Posterior cingulate gyrus (tissue), 11 donors: ENCODE results near the gene ROBO1.

Experiments used
- DNase-seq, 10 donors: peaks; one replicate each; pipeline versions ENCODE4 v3.0.0 to v3.0.0-alpha.2; 2020 to 2021; ENCODE audit warnings: mixed read lengths in 3 of 10
- intact Hi-C: fragments of 100-400 bp; cut with DNase I; formaldehyde crosslinking; loops from one replicate; pipeline ENCODE4 v1.15.1; 2023

Gene ROBO1

DNA sequence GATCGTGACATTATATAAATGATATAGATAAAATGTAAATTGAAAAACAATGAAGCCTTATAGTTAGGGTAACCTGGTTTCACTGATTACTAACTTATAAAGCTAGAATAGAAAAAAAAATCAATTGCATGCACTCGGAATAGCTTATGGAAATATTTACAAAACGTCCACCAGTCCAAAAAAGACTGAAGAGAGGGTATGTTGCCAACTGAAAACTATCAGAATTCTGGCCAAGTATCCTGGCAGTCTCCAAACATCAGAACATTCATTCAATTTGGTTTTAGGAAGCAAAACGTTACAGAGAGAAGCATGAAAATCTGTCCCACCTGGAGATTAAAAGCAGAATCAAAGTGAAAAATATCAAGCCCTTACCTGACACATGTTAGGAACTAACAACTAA lies 892.4 kb downstream of the ROBO1 start:
- DNase-seq = no peak
- intact Hi-C loops = no loop called here

DNA sequence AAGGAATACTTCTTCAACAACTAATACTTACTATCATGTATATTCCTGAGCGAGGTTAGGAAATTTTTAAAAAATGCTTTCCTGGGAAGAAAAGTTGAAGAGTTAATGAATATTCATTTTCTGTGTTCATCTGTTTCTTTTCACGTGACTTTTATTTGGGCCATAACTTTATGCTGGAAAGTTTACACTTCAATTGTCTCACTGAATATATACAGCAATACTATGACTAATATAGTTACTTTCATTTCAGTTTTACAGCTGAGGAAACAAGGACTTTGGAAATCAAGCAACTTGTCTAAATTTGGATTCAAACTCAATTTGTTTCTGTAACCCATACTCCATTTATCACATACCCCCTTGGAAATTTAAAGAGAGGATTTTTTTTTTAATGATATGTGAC lies 894.2 kb downstream of the ROBO1 start:
- no peak for DNase-seq
- intact Hi-C loops = no loop called here

DNA sequence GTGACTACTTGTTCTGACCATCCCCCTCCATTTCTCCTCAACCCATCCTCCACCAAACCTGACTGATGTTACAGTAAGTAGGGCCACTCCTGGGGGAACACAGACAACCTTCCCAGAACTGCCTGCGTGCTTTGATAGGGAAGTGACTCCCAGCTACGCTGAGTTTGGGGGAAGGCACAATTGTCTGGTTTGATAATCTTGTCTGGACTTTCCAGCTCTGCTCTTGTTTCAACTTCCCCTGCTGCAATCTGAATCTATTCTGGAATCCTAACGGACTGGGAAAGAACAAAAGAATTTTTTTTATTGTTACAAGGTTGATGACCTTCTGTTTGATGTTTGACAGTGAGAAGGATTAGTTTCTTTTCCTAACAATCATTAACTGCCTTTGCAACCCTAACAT lies 895.6 kb downstream of the ROBO1 start:
- intact Hi-C loops = no loop called here
- no peak for DNase-seq

DNA sequence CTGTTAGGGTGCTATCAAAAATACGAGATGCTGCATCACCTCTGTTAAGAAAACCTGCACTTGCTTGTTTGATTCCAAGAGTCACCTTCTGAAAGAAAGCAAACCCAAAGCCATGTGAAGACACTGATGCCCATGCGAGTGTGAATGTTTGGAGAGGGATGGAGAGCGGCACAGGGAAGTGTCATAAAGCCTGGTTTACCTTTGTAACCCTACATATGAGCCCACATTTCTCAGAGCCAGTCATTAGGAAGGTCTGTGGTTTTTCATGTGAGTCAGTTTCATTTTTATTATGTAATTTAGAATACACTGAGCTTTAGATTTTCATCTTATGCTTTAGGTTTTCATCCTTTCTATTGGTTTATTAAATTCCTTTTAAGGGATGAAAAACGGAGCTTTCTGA lies 896.8 kb downstream of the ROBO1 start:
- intact Hi-C loops = no loop called here

DNA sequence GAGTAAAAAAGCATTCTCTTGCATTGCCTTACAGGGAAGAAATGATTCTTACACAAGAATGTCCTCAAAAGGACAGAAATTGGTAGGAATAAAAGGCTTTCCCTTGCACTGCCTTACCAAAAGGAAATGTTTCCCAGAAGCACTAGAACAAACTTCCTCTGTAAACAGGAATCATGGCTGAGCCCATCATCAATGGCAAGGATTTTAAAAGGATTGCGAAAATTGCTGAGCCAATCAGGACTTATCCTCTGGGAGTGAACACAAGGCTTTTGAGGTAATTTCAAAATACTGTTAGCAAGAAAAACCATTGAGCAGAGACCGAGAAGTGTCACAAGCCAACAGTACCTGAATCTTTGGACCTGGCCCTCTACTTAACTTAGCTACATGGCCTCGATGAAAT lies 897.3 kb downstream of the ROBO1 start:
- intact Hi-C loops = no loop called here

More for the DNA sequence above, 896.8 kb downstream of the ROBO1 start:
- DNase-seq = no peak

DNA sequence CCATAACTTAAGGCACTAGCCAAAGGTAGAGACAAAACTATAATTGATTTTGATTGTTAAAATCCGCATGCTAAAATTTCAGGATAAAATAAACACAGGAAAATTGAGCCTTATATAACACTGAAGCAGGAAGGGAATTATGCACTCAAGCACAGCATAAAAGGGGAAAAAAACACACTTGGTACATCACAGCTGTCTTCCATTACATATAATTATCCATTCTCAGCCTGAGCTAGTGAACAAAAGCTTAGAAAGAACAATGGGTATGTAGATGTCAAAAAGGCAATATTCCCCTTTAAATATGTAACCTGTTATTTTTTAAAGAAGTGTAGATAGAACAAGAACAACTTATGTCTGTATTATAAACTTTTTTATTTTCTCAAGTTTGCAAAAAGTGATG lies 899.2 kb downstream of the ROBO1 start:
- intact Hi-C loops = no loop called here
- no peak for DNase-seq

More for the DNA sequence above, 897.3 kb downstream of the ROBO1 start:
- DNase-seq = no peak

DNA sequence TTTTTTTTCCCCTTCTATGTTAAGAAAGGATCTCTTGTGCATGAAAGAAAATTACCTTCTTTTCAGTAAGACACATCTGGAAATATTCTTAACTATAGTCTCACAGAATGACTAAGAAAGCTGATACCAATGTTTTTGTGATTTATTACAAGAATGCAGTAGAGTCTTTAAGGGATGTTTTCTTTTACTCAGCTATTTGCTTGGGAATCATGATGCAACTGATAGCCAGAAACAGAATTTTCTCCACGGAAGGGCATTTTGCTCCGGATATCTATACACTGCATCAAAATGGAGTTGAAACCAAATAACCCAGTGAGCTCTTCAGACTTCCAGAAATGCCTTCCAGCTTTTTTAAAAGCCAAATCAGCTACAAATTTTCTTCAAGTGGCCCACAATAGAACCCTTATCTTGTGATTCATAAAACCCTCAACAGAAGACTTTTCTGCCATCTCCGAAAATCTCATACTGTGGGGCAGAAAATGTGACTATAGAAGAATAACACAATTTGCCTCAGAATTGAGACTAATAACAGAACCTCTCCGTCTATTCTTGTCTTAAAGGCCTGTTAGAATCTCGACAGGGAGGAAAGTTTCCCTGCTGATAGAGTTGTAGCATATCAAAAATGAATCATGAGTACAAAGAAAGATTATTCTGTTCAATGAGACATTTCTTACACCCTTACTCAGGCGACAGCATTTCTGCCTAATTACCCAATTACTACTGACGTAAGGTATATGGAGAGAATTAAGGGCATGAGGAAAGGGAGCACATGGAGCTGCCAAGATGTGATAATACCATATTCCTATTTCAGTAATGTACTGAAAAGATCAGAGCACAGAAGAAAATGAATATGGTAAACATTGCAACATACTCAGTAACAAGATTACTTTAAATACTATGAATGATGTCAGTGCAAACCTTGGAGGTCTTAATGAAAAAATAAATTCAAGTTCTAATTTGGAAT lies 900.1 kb downstream of the ROBO1 start:
- intact Hi-C loops = no loop called here
- no peak for DNase-seq

DNA sequence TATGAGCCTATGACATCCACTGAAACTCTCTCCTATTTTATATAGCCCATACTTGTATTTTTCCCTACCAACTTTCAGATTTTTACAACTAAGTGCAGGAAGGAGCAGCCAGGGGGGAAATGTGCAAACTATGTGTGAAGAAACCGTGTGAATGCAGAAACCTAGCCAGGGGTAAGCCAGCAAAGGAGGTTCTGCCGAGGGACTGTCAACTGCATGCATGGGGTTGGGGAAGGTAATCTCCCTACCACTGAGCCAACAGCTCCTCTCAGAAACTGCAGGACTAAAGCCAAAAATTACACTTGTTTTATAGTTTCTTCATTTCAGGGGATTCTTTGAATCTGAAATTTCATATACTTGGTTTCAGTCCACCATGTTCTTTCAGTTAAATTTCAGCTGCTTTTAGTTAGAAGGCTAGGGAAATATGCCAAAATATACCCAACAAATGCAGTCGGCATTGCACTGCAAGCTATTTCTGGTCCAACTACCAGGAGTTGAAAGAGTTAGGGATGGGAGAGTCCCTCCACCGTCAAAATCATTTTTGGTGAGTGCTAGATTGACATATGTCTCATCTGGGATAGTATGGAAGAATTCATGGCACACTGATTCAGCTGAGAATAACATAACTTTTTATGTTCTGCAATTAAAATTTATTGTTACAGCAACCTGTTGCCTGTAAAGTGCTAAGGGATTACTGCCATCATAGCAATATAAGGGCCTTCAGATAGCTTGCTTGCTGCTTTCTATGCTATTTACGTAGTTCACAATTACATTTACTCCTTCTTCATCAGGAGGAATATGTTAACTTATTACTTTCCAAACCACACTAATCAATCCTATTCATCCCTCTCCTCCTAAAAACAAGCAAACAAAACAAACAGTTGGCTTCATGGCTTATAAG lies 904.2 kb downstream of the ROBO1 start:
- intact Hi-C loops = no loop called here
- DNase-seq = no peak

DNA sequence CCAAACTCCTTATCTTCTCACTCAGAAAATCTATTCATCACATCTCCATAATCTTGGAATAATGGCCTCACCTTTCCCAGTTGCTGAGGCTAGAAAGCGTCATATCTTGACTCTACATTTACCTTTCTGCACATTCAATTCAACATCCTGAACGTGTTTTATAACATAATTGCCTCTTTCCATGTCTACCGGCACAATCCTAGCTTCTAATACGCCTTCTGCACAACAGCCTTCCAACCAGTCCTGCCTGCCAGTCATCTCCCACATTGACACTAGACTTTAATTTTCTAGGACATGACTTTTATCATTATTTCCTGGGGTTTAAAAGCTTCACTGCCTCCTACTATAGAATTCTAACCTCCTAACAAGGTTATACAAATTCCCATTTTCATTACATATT lies 906.6 kb downstream of the ROBO1 start:
- DNase-seq = no peak
- intact Hi-C loops = no loop called here

DNA sequence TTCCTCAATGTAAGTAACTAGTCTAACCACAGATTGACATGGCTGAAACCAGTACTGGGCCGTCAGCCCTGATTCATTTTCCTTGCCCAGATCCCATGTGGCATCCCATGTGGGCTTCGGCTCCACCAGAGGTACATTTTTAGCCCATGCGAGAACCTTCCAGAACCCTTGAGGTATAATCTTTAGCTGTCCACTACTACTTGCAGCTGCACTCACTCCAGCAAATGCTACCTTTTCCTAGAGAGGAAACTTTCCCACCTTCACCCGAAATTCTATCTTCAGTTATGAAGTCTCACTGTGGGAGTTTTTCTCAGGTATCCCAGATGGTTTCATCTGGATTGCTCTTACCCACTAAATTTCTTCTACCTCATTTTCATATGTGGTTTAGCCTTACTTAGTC lies 907.2 kb downstream of the ROBO1 start:
- no peak for DNase-seq
- intact Hi-C loops = no loop called here

DNA sequence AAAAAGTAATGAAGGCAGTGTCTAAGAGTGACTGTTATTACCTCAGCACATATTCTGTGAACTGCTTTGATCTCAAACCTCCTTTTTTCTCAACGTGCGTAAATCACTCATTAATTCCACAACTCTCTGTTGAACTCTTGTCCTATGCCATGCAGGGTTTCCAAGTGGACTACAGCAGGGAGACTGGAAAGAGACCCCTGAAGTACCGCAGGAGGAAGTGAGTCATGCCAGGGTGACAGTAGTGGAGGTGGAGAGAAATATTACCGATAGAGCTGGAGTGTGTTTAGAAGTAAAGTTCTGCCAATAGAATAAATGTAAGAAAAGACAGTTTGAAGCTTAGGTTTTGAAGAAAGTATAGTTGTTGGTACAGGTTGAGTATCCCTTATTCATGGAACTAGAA lies 908.9 kb downstream of the ROBO1 start:
- intact Hi-C loops = no loop called here
- no peak for DNase-seq

DNA sequence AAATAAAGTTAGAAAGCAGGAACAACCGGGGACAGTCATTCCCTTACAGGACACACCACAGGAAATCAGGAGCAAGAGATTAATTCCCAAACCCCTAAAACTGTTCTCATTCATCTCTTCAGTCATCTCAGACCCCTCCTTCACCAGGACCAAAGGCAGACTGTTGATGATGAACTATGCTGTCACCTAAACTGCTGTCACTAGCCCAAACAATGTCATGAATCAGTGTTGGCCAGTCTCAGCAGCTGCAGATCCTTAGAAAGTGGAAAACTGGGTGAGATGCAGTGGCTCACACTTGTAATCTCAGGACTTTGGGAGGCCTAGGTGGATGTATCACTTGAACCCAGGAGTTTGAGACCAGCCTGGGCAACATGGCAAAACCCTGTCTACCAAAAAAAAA lies 909.6 kb downstream of the ROBO1 start:
- DNase-seq = no peak
- intact Hi-C loops = no loop called here

DNA sequence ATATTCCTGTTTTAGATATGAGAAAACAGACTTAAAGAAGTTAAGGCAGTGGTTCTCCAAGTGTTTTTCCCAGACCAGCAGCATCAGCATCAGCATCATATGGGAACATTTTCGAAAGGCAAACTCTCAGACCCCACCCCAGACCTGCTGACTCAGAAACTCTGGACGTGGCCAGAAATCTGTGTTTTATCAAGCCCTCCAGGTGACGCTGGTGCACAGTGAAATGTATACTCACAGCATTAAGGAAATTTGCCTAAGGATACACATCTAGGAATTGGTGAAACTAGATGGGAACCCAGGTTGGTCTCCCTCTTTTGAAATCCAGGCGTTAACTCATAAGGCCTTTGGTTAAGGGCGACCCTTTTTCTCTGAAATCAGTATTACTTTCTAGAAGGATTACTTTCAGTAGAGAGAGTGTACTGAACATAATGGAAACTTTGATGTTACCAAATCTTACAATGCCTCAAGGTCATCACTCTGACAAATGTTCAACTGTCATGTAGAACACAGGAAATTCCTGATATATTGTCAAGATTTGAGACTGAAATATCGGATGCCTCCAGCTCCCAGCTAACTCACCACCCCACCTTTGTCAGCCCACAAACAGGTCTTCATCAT lies 910.2 kb downstream of the ROBO1 start:
- DNase-seq = no peak
- intact Hi-C loops = no loop called here

DNA sequence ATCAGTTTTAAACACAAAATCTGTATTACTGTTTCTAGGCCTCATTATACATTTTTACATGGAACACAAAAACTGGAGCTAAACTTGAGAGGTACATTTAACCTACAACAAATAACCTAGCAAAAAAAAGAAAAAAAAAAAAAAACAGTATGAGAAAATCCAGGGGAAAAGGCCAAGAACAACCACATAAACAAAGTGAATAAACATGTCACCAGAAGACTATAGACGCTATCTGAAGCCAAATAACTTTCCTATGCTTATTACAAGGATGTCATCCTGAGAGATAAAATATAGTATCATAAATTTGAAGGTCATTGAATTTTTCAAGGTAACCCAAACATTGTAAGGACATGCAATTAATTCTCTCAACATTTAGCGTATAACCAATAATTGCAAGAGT lies 911.6 kb downstream of the ROBO1 start:
- no peak for DNase-seq
- intact Hi-C loops = no loop called here

DNA sequence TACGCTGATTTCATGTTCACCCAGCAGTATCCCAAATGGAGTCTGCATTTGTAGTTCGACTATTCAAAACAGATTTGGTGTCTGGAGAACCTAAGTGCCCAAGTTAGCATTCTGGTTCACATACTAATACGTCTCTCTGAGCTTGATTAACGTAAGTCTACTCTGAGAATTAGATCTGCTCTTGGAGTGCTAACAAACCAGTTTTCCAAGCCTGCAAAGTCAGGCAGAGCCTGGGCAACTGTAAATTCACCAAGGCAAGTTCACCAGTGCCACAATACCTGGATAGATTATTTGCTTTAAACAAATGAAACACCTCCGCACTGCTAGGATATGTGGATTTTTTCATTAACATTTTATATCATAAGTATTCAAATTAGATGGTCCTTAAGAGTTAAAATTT lies 912.6 kb downstream of the ROBO1 start:
- no peak for DNase-seq
- intact Hi-C loops = no loop called here

DNA sequence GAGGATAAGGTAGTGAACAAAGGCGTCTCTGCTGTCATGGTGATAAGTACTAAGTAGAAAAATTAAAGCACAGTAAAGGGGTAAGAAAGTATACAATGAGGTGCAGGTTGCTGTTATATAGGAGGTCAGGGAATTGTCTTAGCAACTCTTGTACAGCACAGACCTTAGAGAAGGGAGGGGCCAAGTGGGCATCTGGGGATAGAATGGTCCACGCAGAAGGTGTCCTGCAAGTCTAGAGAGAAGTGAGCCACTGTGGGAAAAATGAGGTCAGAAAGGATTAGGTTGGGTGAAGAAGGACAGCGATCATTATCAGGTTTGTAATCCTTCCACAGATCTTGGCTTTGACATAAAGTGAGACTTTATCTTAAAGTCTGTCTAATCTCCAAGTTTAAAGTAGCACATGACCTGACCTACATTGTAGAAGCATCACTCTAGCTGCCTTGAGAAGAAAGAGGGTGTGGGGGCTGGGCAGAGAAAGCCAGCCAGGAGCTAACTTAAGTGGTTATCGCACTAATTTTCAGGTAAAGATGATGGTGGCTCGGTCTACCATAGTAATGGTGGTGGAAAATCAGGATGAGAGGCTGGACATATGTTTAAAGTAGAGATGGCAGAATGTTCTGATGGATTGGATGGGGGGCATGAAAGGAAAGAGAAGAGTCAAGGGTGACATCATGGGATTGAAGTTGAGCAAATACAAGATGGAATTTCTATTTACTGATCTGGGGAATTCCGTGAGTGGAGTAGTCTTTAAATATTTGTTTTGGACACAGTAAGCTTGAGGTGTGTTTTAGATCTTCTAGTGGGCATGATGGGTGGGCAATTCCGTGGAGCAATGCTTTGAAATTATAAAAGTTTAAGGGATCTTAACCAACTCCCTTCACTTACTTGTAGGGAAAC lies 919.2 kb downstream of the ROBO1 start:
- intact Hi-C loops = no loop called here
- DNase-seq = no peak

DNA sequence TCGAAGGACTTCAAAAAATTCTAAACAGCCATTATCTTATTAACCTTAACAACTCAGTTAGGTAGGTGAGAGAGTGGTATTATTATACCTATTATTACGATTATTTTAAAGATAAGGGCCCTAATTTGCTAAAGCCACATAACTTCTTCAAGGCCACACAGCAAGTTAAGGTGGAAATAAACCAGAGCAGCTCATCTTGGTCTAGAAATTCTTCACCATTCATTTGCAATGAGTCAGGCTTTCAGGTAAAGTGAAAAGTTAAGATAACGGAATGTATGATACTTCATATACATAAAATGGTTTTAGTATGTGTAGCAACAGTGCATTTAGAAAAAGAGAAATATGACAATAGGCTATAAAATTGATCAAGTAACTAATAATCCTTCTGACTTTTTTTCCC lies 920.2 kb downstream of the ROBO1 start:
- DNase-seq = no peak
- intact Hi-C loops = no loop called here

DNA sequence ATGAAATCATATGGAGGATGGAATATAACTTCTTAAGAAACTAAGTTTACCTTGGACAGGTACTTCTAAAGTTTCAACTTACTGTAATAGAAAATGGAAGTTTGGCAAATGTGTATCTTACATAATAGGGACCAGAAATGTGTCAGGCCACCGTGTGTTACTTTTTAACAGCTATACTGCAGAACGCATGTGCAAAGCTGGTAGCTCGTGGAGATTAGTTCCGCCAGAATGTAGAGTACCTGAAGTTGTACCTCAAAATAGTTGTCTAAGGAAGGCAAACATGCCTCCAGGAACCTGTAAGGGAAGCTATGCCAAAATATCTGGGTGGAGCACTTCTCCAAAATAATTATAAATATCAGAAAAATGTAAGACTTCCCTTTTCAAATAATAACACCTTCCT lies 920.6 kb downstream of the ROBO1 start:
- intact Hi-C loops = no loop called here
- DNase-seq = no peak

DNA sequence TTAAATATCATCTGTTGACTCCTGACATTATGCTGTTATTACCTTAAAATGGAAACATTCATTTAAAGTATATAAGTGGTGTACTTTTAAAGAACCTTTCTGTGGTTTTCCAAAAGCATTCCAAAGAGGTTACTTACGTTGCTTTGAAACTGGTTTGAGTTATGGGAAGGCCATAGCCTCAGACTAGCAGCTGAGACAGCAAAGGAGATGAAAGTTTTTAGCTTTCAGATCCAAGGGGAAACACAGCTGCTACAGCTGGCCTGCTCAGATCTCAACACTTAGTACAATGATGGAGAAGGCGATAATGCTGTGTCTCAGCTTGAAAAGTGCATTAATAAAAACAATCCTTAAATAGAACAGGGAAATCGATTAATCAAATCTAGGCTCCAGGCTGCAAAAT lies 921.1 kb downstream of the ROBO1 start:
- intact Hi-C loops = no loop called here
- no peak for DNase-seq

DNA sequence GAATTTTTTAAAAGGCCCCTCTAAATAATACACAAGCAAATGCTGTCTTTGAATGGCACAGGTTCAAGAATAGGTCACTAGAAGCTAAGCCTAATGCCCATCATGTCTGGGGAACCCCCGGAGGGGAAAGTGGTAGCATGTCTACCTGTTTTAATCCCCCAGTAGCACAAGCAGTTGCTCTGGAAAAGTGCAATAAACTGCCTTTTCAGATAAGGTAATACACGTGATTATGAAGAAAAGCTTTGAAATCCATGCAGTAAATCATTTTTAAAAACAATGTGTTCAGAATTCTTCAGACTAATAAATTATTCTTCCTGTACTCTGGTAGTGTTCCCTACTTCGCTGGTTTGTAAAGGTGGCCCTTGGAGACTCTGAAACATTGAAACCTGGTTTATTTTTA lies 922.2 kb downstream of the ROBO1 start:
- intact Hi-C loops = no loop called here
- no peak for DNase-seq
